Lower lobe of right lung (tissue), 2 donors: ENCODE data around the gene ESPN. TPM values are rescaled to one million over a fixed set of nuclear protein-coding genes. Genes with fewer than 3 reads are reported as not detected.
"Not testable (repeated sequence)": the region's sequence is repeated elsewhere in the genome, so short reads cannot be mapped to it uniquely, and the experiment has no call there.

Experiments used
- ATAC-seq, 2 donors: fragments of 200-7000 bp; cut with Tn5 transposase; one replicate each; pipeline ENCODE4 v1.9.1; 2020 to 2022; ENCODE audit warnings: mild to moderate bottlenecking in 2 of 2, moderate library complexity in 2 of 2
- DNase-seq: peaks from one replicate; pipeline ENCODE4 v3.0.0-alpha.2; 2020
- H3K27ac ChIP-seq: fragments of 200-600 bp; one replicate; pipeline ENCODE4 v1.8.0; 2022
- H3K27me3 ChIP-seq: fragments of 200-600 bp; one replicate; pipeline ENCODE4 v1.8.0; 2022; ENCODE audit warnings: low read depth
- H3K36me3 ChIP-seq: fragments of 200-600 bp; one replicate; pipeline ENCODE4 v1.8.0; 2022; ENCODE audit warnings: mild to moderate bottlenecking
- H3K4me1 ChIP-seq: fragments of 200-600 bp; one replicate; pipeline ENCODE4 v1.8.0; 2022
- H3K4me3 ChIP-seq: fragments of 200-600 bp; one replicate; pipeline ENCODE4 v1.8.0; 2022; ENCODE audit warnings: mild to moderate bottlenecking
- H3K9me3 ChIP-seq: fragments of 200-600 bp; one replicate; pipeline ENCODE4 v1.8.0; 2022
- CTCF ChIP-seq: fragments of 200-600 bp; IDR thresholded peaks from one replicate; pipeline ENCODE4 v1.8.0; 2022; ENCODE audit warnings: antibody characterized with exemption, mild to moderate bottlenecking
- intact Hi-C: fragments of 100-400 bp; cut with DNase I; formaldehyde crosslinking; loops from one replicate; pipeline ENCODE4 v1.11.0; 2022
- total RNA-seq: library from RNA; stranded (reverse); fragmentation: NEBNext Ultra II Directional; extraction: Animal tissue kit (Norgen Biotek cat#: 25700); gene quantifications from one replicate; pipeline ENCODE4 v1.2.1, GENCODE V29; 2021
- donor health status: DM: no; HTN: yes; CAD: no; lungs with severe emphysema.

ESPN gene
- total RNA-seq, 1 donor from 2014 or later, result 8.3 TPM

- intact Hi-C loops, result no loop called here
- Histone ChIP-seq H3K27me3 (peaks cover 39% of the 10 kb centered on the region), H3K36me3 (no peaks in the 10 kb centered on the region), H3K27ac (no peak overlapping the region), H3K4me1 (no peaks in the 10 kb centered on the region), H3K4me3 (no peak overlapping the region), H3K9me3 (no peaks in the 10 kb centered on the region)
- TF ChIP-seq CTCF, result no peak
- DNase-seq, result no peak
- ATAC-seq, result no peak
Observed at GRCh38 chr1:6435129-6435528, 10.6 kb downstream of the ESPN start.

DNA sequence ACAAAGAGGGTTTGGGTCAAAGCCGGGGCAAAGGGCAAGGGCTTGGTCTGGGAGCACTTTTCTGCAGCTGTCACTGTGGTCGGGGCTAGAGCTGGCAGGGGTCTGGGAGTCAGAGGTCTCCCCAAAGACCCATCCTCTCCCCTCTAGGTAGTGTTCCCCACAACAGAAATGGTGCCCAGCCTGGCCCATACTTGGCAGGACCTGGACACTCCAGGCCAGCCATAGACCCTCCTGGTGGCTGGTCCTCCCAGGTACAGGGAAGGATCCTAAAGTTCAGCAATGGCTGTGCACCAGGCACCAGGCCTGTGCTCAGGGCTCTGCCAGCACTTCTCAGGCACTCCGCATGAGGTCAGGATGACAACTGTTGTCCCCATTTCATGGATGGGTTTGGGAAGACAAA is 11.0 kb downstream of the ESPN start:
- DNase-seq (no peak), ATAC-seq (no peak)
- Histone ChIP-seq H3K4me3 (no peak overlapping the region), H3K27me3 (peaks cover 39% of the 10 kb centered on the region), H3K9me3 (no peaks in the 10 kb centered on the region), H3K27ac (no peak overlapping the region), H3K4me1 (no peaks in the 10 kb centered on the region), H3K36me3 (no peaks in the 10 kb centered on the region)
- TF ChIP-seq CTCF, result no peak
- intact Hi-C loops, result no loop called here

DNA sequence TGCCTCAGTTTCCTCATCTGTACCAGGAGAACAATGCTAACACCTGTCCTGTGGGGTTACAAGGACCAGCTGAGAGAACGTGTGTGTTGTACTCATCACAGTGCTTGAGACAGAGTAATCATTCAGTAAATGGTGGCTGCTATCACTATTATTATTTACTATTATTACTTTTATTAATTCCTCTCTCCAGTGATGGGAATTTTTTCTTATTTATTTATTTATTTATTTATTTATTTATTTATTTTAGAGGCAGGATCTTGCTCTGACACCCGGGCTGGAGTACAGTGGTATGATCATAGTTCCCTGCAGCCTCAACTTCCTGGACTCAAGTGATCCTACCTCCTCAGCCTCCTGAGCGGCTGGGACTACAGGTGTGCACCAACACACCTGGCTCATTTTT is 11.7 kb downstream of the ESPN start:
- H3K4me1 ChIP-seq, DNase-seq, H3K4me3 ChIP-seq, ATAC-seq, H3K27ac ChIP-seq, H3K36me3 ChIP-seq, H3K9me3 ChIP-seq, intact Hi-C loops: not testable (repeated sequence)
- H3K27me3 ChIP-seq, result peaks cover 41% of the 10 kb centered on the region

DNA sequence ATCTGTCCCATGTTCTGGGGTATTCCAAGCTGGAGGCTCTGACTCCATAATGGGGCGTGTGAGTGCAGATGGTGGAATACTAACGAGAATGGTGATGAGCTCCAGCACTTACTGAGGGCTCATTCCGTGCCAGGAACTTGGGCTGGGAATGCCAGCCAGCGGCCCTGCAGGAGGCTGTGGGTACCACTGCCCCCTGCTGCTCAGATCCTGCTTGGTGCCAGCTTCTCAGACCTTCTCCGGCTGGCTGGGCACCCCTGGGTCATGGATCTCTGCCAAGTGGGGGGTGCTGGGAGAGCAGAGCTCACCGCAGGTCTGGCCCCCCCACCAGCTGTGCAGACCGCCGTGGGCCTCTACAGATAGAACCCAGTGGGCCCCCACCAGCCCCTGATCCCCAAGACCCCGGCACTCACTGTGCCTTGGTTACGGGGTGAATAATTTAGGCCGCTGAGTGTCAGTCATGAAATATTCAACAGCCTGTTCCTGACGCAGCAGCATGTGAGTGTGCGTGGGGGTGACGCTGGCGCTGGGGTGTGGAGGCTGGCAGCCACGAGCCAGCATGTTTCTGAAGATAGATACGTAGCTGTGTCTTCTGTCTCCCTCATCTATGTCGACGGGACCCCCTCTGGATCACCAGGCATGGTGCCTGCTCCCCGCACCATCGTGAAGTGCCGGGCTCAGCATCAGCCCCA is 12.6 kb downstream of the ESPN start:
- intact Hi-C loops, H3K27ac ChIP-seq, ATAC-seq, H3K36me3 ChIP-seq, DNase-seq, H3K4me1 ChIP-seq, H3K9me3 ChIP-seq, H3K4me3 ChIP-seq: not testable (repeated sequence)
- peaks cover 48% of the 10 kb centered on the region for H3K27me3 ChIP-seq

- DNase-seq, result peak; percentile 72
- intact Hi-C loops, result no loop called here
- ATAC-seq, result peak; percentile 70 to 77
- Histone ChIP-seq H3K9me3 (no peaks in the 10 kb centered on the region), H3K27me3 (peaks cover 49% of the 10 kb centered on the region), H3K27ac (no peak overlapping the region), H3K4me1 (no peaks in the 10 kb centered on the region), H3K36me3 (no peaks in the 10 kb centered on the region), H3K4me3 (no peak overlapping the region)
- TF ChIP-seq CTCF, result peak; percentile 95
Observed at GRCh38 chr1:6438047-6438525, 13.5 kb downstream of the ESPN start.

DNA sequence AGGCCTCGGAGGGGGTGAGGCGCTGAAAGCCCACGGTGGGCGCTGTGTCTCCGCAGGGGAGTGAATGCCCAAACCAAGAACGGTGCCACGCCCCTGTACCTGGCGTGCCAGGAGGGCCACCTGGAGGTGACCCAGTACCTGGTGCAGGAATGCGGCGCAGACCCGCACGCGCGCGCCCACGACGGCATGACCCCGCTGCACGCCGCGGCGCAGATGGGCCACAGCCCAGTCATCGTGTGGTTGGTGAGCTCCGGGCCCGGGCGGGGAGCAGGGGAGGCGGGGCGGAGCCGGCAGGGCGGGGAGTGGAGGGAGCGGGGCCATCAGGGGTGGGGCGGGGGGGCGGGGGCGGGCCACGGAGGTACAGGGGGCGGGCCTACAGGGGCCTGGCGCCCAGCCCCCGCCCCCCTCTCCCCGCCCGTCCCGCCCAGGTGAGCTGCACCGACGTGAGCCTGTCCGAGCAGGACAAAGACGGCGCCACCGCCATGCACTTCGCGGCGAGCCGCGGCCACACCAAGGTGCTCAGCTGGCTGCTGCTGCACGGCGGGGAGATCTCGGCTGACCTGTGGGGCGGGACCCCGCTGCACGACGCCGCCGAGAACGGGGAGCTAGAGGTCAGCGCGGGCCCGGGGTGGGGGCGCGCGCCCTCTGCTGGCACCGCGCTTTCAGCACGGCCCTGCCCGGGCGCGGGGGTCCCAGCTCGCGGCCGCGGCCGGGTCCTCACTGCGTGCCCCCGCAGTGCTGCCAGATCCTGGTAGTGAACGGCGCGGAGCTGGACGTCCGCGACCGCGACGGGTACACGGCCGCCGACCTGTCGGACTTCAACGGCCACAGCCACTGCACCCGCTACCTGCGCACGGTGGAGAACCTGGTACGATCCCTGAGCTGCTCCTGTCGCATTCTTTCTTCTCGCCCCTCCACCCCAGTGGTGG is 15.9 kb downstream of the ESPN start:
- no peaks in the 10 kb centered on the region for H3K4me1 ChIP-seq
- H3K36me3 ChIP-seq, result no peaks in the 10 kb centered on the region
- peak; percentile 29 for TF ChIP-seq CTCF
- no peaks in the 10 kb centered on the region for H3K9me3 ChIP-seq
- ATAC-seq, result peak; percentile 81 to 83
- H3K27ac ChIP-seq, result no peak overlapping the region
- H3K4me3 ChIP-seq, result peak overlapping the region; percentile 6
- peak; percentile 78 for DNase-seq
- intact Hi-C loops, result no loop called here
- peaks cover 49% of the 10 kb centered on the region for H3K27me3 ChIP-seq
